H1 (cell line): ENCODE results near the gene PRDM15. TPM values are rescaled to one million over a fixed set of nuclear protein-coding genes. Genes with fewer than 3 reads are reported as not detected.

ENCODE experiments used
- CTCF ChIA-PET: fragments of 300-600 bp; sonication (Branson Sonifier 250); formaldehyde crosslinking; loops from one replicate; lab custom pipeline; 2021; ENCODE audit not compliant: partially characterized antibody; lab: Charles Lee
- POLR2A ChIA-PET: fragments of 300-600 bp; sonication (Branson Sonifier 250); formaldehyde crosslinking; loops from one replicate; lab custom pipeline; 2021; ENCODE audit warnings: inconsistent platforms; ENCODE audit not compliant: partially characterized antibody; lab: Charles Lee
- DNase-seq, 2 experiments: peaks; one replicate each; pipeline versions ENCODE4 v3.0.0 to v3.0.0-alpha.2; 2010 to 2022; ENCODE audit warnings: low spot score in 2 of 2, low read depth in 1 of 2, mixed read lengths in 1 of 2
- FAIRE-seq: peaks from 2 replicates; lab custom pipeline; 2011; peaks lifted over from hg19 to GRCh38; lab: Jason Lieb, UNC
- H2AFZ ChIP-seq: 2 replicates; pipeline ENCODE4 v1.8.1; 2012; ENCODE audit warnings: low read length, inconsistent platforms
- H2AK5ac ChIP-seq: 2 replicates; pipeline ENCODE4 v1.6.1; 2013; ENCODE audit warnings: low read depth, low read length
- H2BK120ac ChIP-seq: replicated peaks from 2 replicates; pipeline ENCODE3; 2013; ENCODE audit warnings: low read depth, low read length, inconsistent platforms
- H2BK12ac ChIP-seq: 2 replicates; pipeline ENCODE4 v1.6.1; 2013; ENCODE audit warnings: low read depth, low read length
- H2BK15ac ChIP-seq: 2 replicates; pipeline ENCODE4 v1.6.1; 2013; ENCODE audit warnings: low read length
- H2BK20ac ChIP-seq: 2 replicates; pipeline ENCODE4 v1.6.1; 2013; ENCODE audit warnings: low read length
- H2BK5ac ChIP-seq: 2 replicates; pipeline ENCODE4 v1.6.1; 2013; ENCODE audit warnings: low read depth, low read length
- H3K14ac ChIP-seq: 2 replicates; pipeline ENCODE4 v1.6.1; 2013; ENCODE audit warnings: inconsistent platforms; ENCODE audit not compliant: insufficient read length
- H3K18ac ChIP-seq: 2 replicates; pipeline ENCODE4 v1.6.1; 2013; ENCODE audit warnings: low read length; ENCODE audit errors: extremely low read depth
- H3K23ac ChIP-seq: 2 replicates; pipeline ENCODE4 v1.6.1; 2013; ENCODE audit warnings: inconsistent platforms; ENCODE audit not compliant: insufficient read length
- H3K23me2 ChIP-seq: 2 replicates; pipeline ENCODE4 v1.6.1; 2013; ENCODE audit warnings: low read depth, low read length
- H3K27ac ChIP-seq: 2 replicates; pipeline ENCODE4 v1.6.1; 2011; ENCODE audit warnings: low read depth, low read length, inconsistent platforms
- H3K27me3 ChIP-seq, 4 experiments: replicated peaks in 1 of 4; 1 replicate in 1 of 4; 2 replicates in 3 of 4; pipeline versions ENCODE4 v1.6.1 to v1.8.1; 2011 to 2013; ENCODE audit warnings: low read length in 3 of 4, mild to moderate bottlenecking in 3 of 4, inconsistent platforms in 2 of 4, mixed read lengths in 2 of 4, moderate library complexity in 1 of 4; ENCODE audit not compliant: control insufficient read depth in 3 of 4, insufficient read depth in 3 of 4; ENCODE audit errors: extremely low read depth in 1 of 4
- H3K36me3 ChIP-seq, 4 experiments: 2 replicates each; pipeline versions ENCODE4 v1.6.1 to v1.8.1; 2011 to 2013; ENCODE audit warnings: mild to moderate bottlenecking in 4 of 4, low read length in 3 of 4, moderate library complexity in 2 of 4, control low read depth in 1 of 4, inconsistent platforms in 1 of 4; ENCODE audit not compliant: insufficient read depth in 4 of 4, control insufficient read depth in 2 of 4
- H3K4ac ChIP-seq: replicated peaks from 2 replicates; pipeline ENCODE3; 2013; ENCODE audit warnings: low read length, low read depth, mixed read lengths, inconsistent platforms; ENCODE audit not compliant: insufficient read length
- H3K4me1 ChIP-seq, 4 experiments: replicated peaks in 1 of 4; 1 replicate in 1 of 4; 2 replicates in 3 of 4; pipeline versions ENCODE4 v1.6.1 to v1.8.1; 2011 to 2013; ENCODE audit warnings: low read length in 3 of 4, inconsistent platforms in 2 of 4, mixed read lengths in 1 of 4; ENCODE audit not compliant: insufficient read depth in 4 of 4, control insufficient read depth in 3 of 4
- H3K4me2 ChIP-seq, 2 experiments: 2 replicates each; pipeline versions ENCODE4 v1.6.1 to v1.8.1; 2011 to 2013; ENCODE audit warnings: low read depth in 2 of 2, low read length in 2 of 2, control low read depth in 1 of 2, inconsistent platforms in 1 of 2, mild to moderate bottlenecking in 1 of 2; ENCODE audit not compliant: insufficient read depth in 1 of 2
- H3K4me3 ChIP-seq, 4 experiments: fragments of 200-600, 300-600 bp in 1 of 4; sonication (generic), shearing (Covaris generic), sonication (Bioruptor Twin) in 1 of 4; 2 replicates each; pipeline versions ENCODE4 v1.5.1 to v1.8.1; 2011 to 2016; ENCODE audit warnings: low read length in 4 of 4, low read depth in 3 of 4, control low read depth in 2 of 4, inconsistent platforms in 2 of 4, mild to moderate bottlenecking in 2 of 4, mixed read lengths in 1 of 4, moderate library complexity in 1 of 4; ENCODE audit not compliant: insufficient read depth in 2 of 4; ENCODE audit errors: extremely low read depth in 1 of 4
- H3K56ac ChIP-seq: replicated peaks from 2 replicates; pipeline ENCODE3; 2013; ENCODE audit warnings: low read depth, mild to moderate bottlenecking, mixed read lengths, low read length, inconsistent platforms; ENCODE audit not compliant: insufficient read length
- H3K79me1 ChIP-seq: 2 replicates; pipeline ENCODE4 v1.6.1; 2013; ENCODE audit warnings: low read depth, low read length, control low read depth
- H3K79me2 ChIP-seq, 2 experiments: 2 replicates each; pipeline versions ENCODE4 v1.6.1 to v1.8.1; 2012 to 2013; ENCODE audit warnings: low read length in 2 of 2, mild to moderate bottlenecking in 2 of 2, inconsistent platforms in 1 of 2; ENCODE audit not compliant: insufficient read depth in 2 of 2, control insufficient read depth in 1 of 2
- H3K9ac ChIP-seq, 4 experiments: replicated peaks in 1 of 4; 1 replicate in 1 of 4; 2 replicates in 3 of 4; pipeline versions ENCODE4 v1.6.1 to v1.8.1; 2011 to 2013; ENCODE audit warnings: low read depth in 3 of 4, low read length in 3 of 4, control low read depth in 2 of 4, mild to moderate bottlenecking in 2 of 4, moderate library complexity in 2 of 4, inconsistent platforms in 1 of 4; ENCODE audit errors: extremely low read depth in 1 of 4
- H3K9me3 ChIP-seq, 2 experiments: 2 replicates each; pipeline versions ENCODE4 v1.6.1 to v1.8.1; 2012 to 2013; ENCODE audit warnings: mild to moderate bottlenecking in 2 of 2, moderate library complexity in 2 of 2, control low read depth in 1 of 2, inconsistent platforms in 1 of 2, low read depth in 1 of 2, low read length in 1 of 2, mixed read lengths in 1 of 2; ENCODE audit not compliant: insufficient read depth in 2 of 2
- H4K20me1 ChIP-seq, 2 experiments: replicated peaks in 1 of 2; 2 replicates each; pipeline versions ENCODE3 to v1.8.1; 2011 to 2013; ENCODE audit warnings: inconsistent platforms in 2 of 2, low read length in 2 of 2, mild to moderate bottlenecking in 1 of 2; ENCODE audit not compliant: insufficient read depth in 2 of 2, control insufficient read depth in 1 of 2
- H4K5ac ChIP-seq: 2 replicates; pipeline ENCODE4 v1.6.1; 2013; ENCODE audit warnings: low read length, low read depth, mixed read lengths, inconsistent platforms; ENCODE audit not compliant: insufficient read length
- H4K8ac ChIP-seq: 2 replicates; pipeline ENCODE4 v1.8.0; 2013; ENCODE audit warnings: mild to moderate bottlenecking, moderate library complexity, low read length, inconsistent platforms; ENCODE audit not compliant: insufficient read depth; ENCODE audit errors: extremely low read depth
- H4K91ac ChIP-seq: replicated peaks from 2 replicates; pipeline ENCODE3; 2013; ENCODE audit warnings: low read length, mixed read lengths, inconsistent platforms; ENCODE audit not compliant: insufficient read length
- HDAC2 ChIP-seq, 2 experiments: fragments of 300-600 bp in 1 of 2; sonication (generic) in 1 of 2; IDR thresholded peaks; 2 replicates each; pipeline ENCODE4 v1.6.1; 2011 to 2012; ENCODE audit warnings: low read depth in 2 of 2, low read length in 2 of 2, mild to moderate bottlenecking in 2 of 2, moderate library complexity in 2 of 2, borderline replicate concordance in 1 of 2, inconsistent platforms in 1 of 2
- WGBS, 2 experiments: shearing (Covaris generic) in 1 of 2; methylation state at CpG; one replicate each; pipeline versions ENCODE4 v1.1.6 to v1.1.7; 2013 to 2015; ENCODE audit warnings: low lambda C conversion rate in 2 of 2, mixed read lengths in 2 of 2, inconsistent platforms in 1 of 2, low coverage in 1 of 2, missing lambda C conversion rate in 1 of 2; ENCODE audit not compliant: insufficient replicate concordance in 2 of 2, insufficient coverage in 1 of 2, insufficient read length in 1 of 2; ENCODE audit errors: extremely low coverage in 1 of 2, missing lambda C conversion rate in 1 of 2; 5-methylcytosine and 5-hydroxymethylcytosine counted together
- polyA plus RNA-seq, 7 experiments: library from polyadenylated mRNA; depleted of rRNA in 3 of 7; stranded (reverse) in 5 of 7; unstranded in 2 of 7; fragments of >200 nt in 5 of 7; fragments of 200-250 nt in 2 of 7; gene quantifications; 1 replicate in 5 of 7; 2 replicates in 1 of 7; 4 replicates in 1 of 7; pipeline versions ENCODE4 v1.2.1 to v1.2.3, GENCODE V29; 2011 to 2013; ENCODE audit warnings: missing spikeins in 2 of 7, mixed read lengths in 2 of 7
- total RNA-seq: library from RNA; stranded (reverse); fragmentation: NEBNext Ultra II Directional; extraction: Animal tissue kit (Norgen Biotek cat#: 25700); gene quantifications from 2 replicates; pipeline ENCODE4 v1.2.1, GENCODE V29; 2021
- TF ChIP-seq, protein P1 (sequence below): IDR thresholded peaks from 2 replicates; pipeline ENCODE4 v1.6.1; 2012; ENCODE audit warnings: inconsistent platforms

PRDM15 gene
- total and polyA plus RNA-seq, 2 of the 8 experiments (the other 6 are each of a cell fraction or from before 2014, with no cell fraction given): 9.7 to 10.5 TPM

DNA sequence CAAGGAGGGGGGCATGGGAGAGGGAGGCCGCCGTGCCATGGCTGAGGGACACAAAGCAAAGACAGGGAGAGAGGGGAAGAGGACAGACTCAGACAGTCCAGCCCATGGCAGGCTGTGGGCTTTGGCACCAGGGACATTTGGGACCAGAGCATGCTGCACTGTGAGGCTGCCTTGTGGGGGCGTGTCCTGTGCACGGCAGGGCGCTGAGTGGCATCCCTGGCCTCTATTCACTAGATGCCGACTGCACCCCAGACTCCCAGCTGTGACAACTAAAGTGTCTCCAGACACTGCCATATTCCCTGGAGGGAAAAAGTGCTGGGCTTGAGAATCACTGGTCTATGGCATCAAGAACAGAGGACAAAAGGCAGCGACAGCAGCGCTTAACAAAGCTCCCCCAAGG, 18.6 kb upstream of the PRDM15 start:
- Histone ChIP-seq H3K23ac (no peak overlapping the region), H4K5ac (no peak overlapping the region), H3K27ac (no peak overlapping the region), H3K9ac (no peak overlapping the region), H2BK120ac (no peak overlapping the region), H3K4me3 (no peak overlapping the region)
- no peak for TF ChIP-seq HDAC2 (IDR thresholded peaks at IDR 0.05; ENCODE audit: borderline replicate concordance in 1 of 2, low read depth in 2 of 2, low read length in 2 of 2)
- TF ChIP-seq, protein P1, sequence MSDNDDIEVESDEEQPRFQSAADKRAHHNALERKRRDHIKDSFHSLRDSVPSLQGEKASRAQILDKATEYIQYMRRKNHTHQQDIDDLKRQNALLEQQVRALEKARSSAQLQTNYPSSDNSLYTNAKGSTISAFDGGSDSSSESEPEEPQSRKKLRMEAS: 0 out of 2 replicates have a peak, but pooled peaks have one; percentile 19
- TF ChIP-seq, all 59 proteins: peak for 1
- FAIRE-seq: no peak
- Histone ChIP-seq H2BK15ac (0 out of 2 replicates have a peak overlapping the region, but pooled peaks have one; percentile 36), H4K91ac (peak overlapping the region; percentile 52), H2AFZ (no peak overlapping the region), H2BK20ac (no peak overlapping the region), H3K56ac (no peak overlapping the region), H3K18ac (peak overlapping the region; percentile 51; the same call in 1 of the 2 replicates), H3K4ac (no peak overlapping the region), H3K79me2 (no peaks in the 10 kb centered on the region), H2AK5ac (no peak overlapping the region), H4K8ac (no peak overlapping the region; the same call in 1 of the 2 replicates), H3K4me1 (peaks cover 4 to 23% (median 19%) of the 10 kb centered on the region in 4 experiments), H3K23me2 (no peaks in the 10 kb centered on the region), H3K14ac (no peak overlapping the region), H3K36me3 (peaks cover 0 to 2% (median 0%) of the 10 kb centered on the region in 4 experiments; a peak in 2 of 8 replicates), H3K27me3 (no peaks in the 10 kb centered on the region), H4K20me1 (no peaks in the 10 kb centered on the region), H2BK12ac (peak overlapping the region; percentile 87; the same call in 1 of the 2 replicates), H3K9me3 (no peaks in the 10 kb centered on the region), H3K79me1 (no peaks in the 10 kb centered on the region), H3K4me2 (peak overlapping the region in 1 of 2 experiments; percentile 18; a peak in 1 of 4 replicates), H2BK5ac (0 out of 2 replicates have a peak overlapping the region, but pooled peaks have one; percentile 71)
- POLR2A ChIA-PET: interaction anchor here (2.8 kb wide), 1 partner anchor 18 kb away, joined by 10 read pairs; the partner anchor contains the start of gene PRDM15
- CTCF ChIA-PET: interaction anchor here (0.7 to 1.8 kb wide), 5 partner anchors 14 to 220 kb away, joined by 3 to 4 read pairs (median 3); no protein-coding TSS in a partner anchor
- peak in 1 of 2 experiments; percentile 55 for DNase-seq
- WGBS, 2 experiments: 63% methylated on average over 8 of the region's 8 CpGs; no CpG with 5 or more reads in 1 of the 2 experiments
